B cell (primary cell): ENCODE results near the gene CNTN4. TPM values are rescaled to one million over a fixed set of nuclear protein-coding genes. Genes with fewer than 3 reads are reported as not detected.

Experiments used
- ATAC-seq: fragments of 200-7000 bp; cut with Tn5 transposase; one replicate; pipeline ENCODE4 v1.10.0; 2021; ENCODE audit warnings: low read depth, mild to moderate bottlenecking, moderate number of reproducible peaks, moderate library complexity
- CTCF ChIA-PET: fragments of 350-600 bp; sonication (Branson Sonifier 250); formaldehyde crosslinking; loops from one replicate; lab custom pipeline; 2021; ENCODE audit warnings: antibody characterized with exemption, inconsistent platforms; lab: Charles Lee
- POLR2A ChIA-PET: fragments of 350-600 bp; sonication (Branson Sonifier 250); formaldehyde crosslinking; loops from one replicate; lab custom pipeline; 2021; ENCODE audit warnings: antibody characterized with exemption; lab: Charles Lee
- DNase-seq: peaks from one replicate; pipeline ENCODE4 v3.0.0; 2013
- H2AFZ ChIP-seq: 2 replicates; pipeline ENCODE4 v1.6.1; 2012; ENCODE audit warnings: mild to moderate bottlenecking, low read depth, low read length; ENCODE audit not compliant: insufficient read depth, poor library complexity, severe bottlenecking
- H3K27ac ChIP-seq, 2 donors: 1 replicate in 1 of 2; 2 replicates in 1 of 2; pipeline ENCODE4 v1.5.1; 2012 to 2013; ENCODE audit warnings: low read length in 2 of 2, mild to moderate bottlenecking in 2 of 2, moderate library complexity in 1 of 2
- H3K27me3 ChIP-seq, 4 experiments: fragments of 200-600 bp in 1 of 4; sonication (generic) in 1 of 4; replicated peaks in 1 of 4; 1 replicate in 2 of 4; 2 replicates in 2 of 4; pipeline versions ENCODE4 v1.6.1 to v1.7.0; 2013 to 2016; ENCODE audit warnings: low read length in 3 of 4, mild to moderate bottlenecking in 2 of 4, mixed read lengths in 1 of 4, moderate library complexity in 1 of 4; ENCODE audit not compliant: insufficient read depth in 4 of 4, control insufficient read depth in 3 of 4; ENCODE audit errors: control extremely low read depth in 1 of 4
- H3K36me3 ChIP-seq, 2 experiments: replicated peaks in 1 of 2; 1 replicate in 1 of 2; 2 replicates in 1 of 2; pipeline versions ENCODE4 v1.6.1 to v1.7.1; 2013; ENCODE audit warnings: low read length in 1 of 2; ENCODE audit not compliant: insufficient read depth in 2 of 2, control insufficient read depth in 1 of 2; ENCODE audit errors: control extremely low read depth in 1 of 2, extremely low read depth in 1 of 2
- H3K4me1 ChIP-seq, 2 donors: fragments of 200-600 bp in 1 of 2; sonication (generic) in 1 of 2; 1 replicate in 1 of 2; 2 replicates in 1 of 2; pipeline versions ENCODE4 v1.5.1 to v1.6.1; 2013 to 2017; ENCODE audit warnings: low read length in 2 of 2; ENCODE audit not compliant: control insufficient read depth in 2 of 2, insufficient read depth in 2 of 2
- H3K4me2 ChIP-seq: replicated peaks from 2 replicates; pipeline ENCODE3; 2012; ENCODE audit warnings: mild to moderate bottlenecking, low read depth, low read length; ENCODE audit not compliant: poor library complexity, severe bottlenecking
- H3K4me3 ChIP-seq, 5 experiments: fragments of 200-600 bp in 1 of 5; sonication (generic) in 1 of 5; 1 replicate in 3 of 5; 2 replicates in 2 of 5; pipeline versions ENCODE4 v1.5.1 to v1.7.0; 2011 to 2016; ENCODE audit warnings: low read length in 4 of 5, mild to moderate bottlenecking in 4 of 5, low read depth in 2 of 5, control low read depth in 1 of 5, moderate library complexity in 1 of 5; ENCODE audit not compliant: insufficient read depth in 1 of 5; ENCODE audit errors: control extremely low read depth in 1 of 5, extremely low read depth in 1 of 5
- H3K79me2 ChIP-seq: fragments of 200-600 bp; sonication (generic); one replicate; pipeline ENCODE4 v1.6.0; 2016; ENCODE audit warnings: low read length; ENCODE audit not compliant: control insufficient read depth, insufficient read depth
- H3K9ac ChIP-seq: fragments of 200-600 bp; sonication (generic); 2 replicates; pipeline ENCODE4 v1.6.1; 2017; ENCODE audit warnings: mild to moderate bottlenecking, low read length, moderate library complexity
- H3K9me3 ChIP-seq, 3 donors: one replicate each; pipeline versions ENCODE4 v1.6.1 to v1.7.1; 2013; ENCODE audit warnings: low read length in 2 of 3; ENCODE audit not compliant: control insufficient read depth in 2 of 3, insufficient read depth in 1 of 3; ENCODE audit errors: control extremely low read depth in 1 of 3
- H4K20me1 ChIP-seq: 2 replicates; pipeline ENCODE4 v1.6.0; 2012; ENCODE audit warnings: mild to moderate bottlenecking, low read length; ENCODE audit not compliant: insufficient read depth, control insufficient read depth, poor library complexity, severe bottlenecking
- H3K27ac Mint-ChIP-seq: one replicate; pipeline ENCODE4 v1.8.0; 2021; ENCODE audit warnings: mixed read lengths
- H3K27me3 Mint-ChIP-seq: one replicate; pipeline ENCODE4 v1.8.0; 2021; ENCODE audit warnings: mixed read lengths
- H3K4me1 Mint-ChIP-seq: one replicate; pipeline ENCODE4 v1.8.0; 2021; ENCODE audit warnings: mixed read lengths
- H3K4me3 Mint-ChIP-seq: one replicate; pipeline ENCODE4 v1.8.0; 2021; ENCODE audit warnings: mixed read lengths
- H3K9me3 Mint-ChIP-seq: one replicate; pipeline ENCODE4 v1.8.0; 2022; ENCODE audit warnings: mixed read lengths; ENCODE audit not compliant: insufficient read depth
- EZH2 ChIP-seq: IDR thresholded peaks from 2 replicates; pipeline ENCODE4 v1.6.1; 2012; ENCODE audit warnings: borderline replicate concordance, low read depth, mild to moderate bottlenecking, moderate library complexity, low read length; ENCODE audit not compliant: insufficient read depth, poor library complexity, severe bottlenecking
- WGBS: methylation state at CpG from one replicate; pipeline ENCODE4 v1.1.5; 2013; ENCODE audit warnings: missing lambda C conversion rate; ENCODE audit not compliant: insufficient coverage; 5-methylcytosine and 5-hydroxymethylcytosine counted together
- intact Hi-C: fragments of 100-400 bp; cut with micrococcal nuclease; formaldehyde crosslinking; loops from one replicate; pipeline ENCODE4 v1.10.0; 2022
- polyA plus RNA-seq: library from polyadenylated mRNA; depleted of rRNA; stranded (reverse); fragments of >200 nt; gene quantifications from 2 replicates; pipeline ENCODE4 v1.2.3, GENCODE V29; 2012
- total RNA-seq, 2 donors: library from RNA; stranded (reverse); fragments of 120-200 nt in 1 of 2; gene quantifications; 1 replicate in 1 of 2; 2 replicates in 1 of 2; pipeline versions ENCODE4 v1.2.3 to v1.2.4, GENCODE V29; 2013 to 2022
- TF ChIP-seq, protein P1 (sequence below): fragments of 200-600 bp; IDR thresholded peaks from one replicate; pipeline ENCODE4 v1.8.0; 2022; ENCODE audit warnings: antibody characterized with exemption, mild to moderate bottlenecking

The CNTN4 gene
- total and polyA plus RNA-seq, 2 donors (not counting 1 experiment from before 2014, with no cell fraction given), result 0.05 TPM; not detected in 1

DNA sequence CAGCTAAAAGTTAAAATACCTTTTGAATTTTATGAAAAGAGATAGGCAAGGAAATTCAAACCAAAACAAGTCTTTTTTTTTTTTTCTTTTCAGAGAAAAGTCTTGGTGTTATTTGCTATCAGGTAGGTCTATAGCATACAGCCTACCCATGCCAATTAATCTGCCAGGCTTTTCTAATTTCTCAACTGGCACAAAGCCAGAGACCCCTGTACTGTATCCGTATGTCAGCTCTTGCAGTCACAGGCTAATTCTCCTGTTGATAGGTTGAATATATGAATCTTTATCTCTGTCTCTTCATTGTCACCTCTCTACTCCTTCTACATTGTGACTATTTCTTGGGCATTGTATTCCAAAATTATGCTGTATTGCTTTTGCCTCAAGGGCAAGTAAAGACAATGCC lies 878.1 kb downstream of the CNTN4 start:
- no peaks in the 10 kb centered on the region for H3K4me1 ChIP-seq
- no peaks in the 10 kb centered on the region for H3K4me1 Mint-ChIP-seq
- no peak overlapping the region for H3K27ac Mint-ChIP-seq
- ChIA-PET POLR2A (no interaction called here), CTCF (no interaction called here)
- H3K79me2 ChIP-seq, result no peaks in the 10 kb centered on the region
- no peaks in the 10 kb centered on the region for H3K27me3 ChIP-seq
- TF ChIP-seq, protein P1, sequence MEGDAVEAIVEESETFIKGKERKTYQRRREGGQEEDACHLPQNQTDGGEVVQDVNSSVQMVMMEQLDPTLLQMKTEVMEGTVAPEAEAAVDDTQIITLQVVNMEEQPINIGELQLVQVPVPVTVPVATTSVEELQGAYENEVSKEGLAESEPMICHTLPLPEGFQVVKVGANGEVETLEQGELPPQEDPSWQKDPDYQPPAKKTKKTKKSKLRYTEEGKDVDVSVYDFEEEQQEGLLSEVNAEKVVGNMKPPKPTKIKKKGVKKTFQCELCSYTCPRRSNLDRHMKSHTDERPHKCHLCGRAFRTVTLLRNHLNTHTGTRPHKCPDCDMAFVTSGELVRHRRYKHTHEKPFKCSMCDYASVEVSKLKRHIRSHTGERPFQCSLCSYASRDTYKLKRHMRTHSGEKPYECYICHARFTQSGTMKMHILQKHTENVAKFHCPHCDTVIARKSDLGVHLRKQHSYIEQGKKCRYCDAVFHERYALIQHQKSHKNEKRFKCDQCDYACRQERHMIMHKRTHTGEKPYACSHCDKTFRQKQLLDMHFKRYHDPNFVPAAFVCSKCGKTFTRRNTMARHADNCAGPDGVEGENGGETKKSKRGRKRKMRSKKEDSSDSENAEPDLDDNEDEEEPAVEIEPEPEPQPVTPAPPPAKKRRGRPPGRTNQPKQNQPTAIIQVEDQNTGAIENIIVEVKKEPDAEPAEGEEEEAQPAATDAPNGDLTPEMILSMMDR, result no peak
- TF ChIP-seq EZH2, result no peak
- H3K4me3 ChIP-seq, result no peak overlapping the region
- no peak overlapping the region for H2AFZ ChIP-seq
- H3K9me3 Mint-ChIP-seq, result no peaks in the 10 kb centered on the region
- H3K4me2 ChIP-seq, result no peak overlapping the region
- no peaks in the 10 kb centered on the region for H3K9me3 ChIP-seq
- no peaks in the 10 kb centered on the region for H4K20me1 ChIP-seq
- peaks cover 13% of the 10 kb centered on the region for H3K27me3 Mint-ChIP-seq
- H3K27ac ChIP-seq, result no peak overlapping the region
- ATAC-seq (no peak), DNase-seq (no peak)
- no peaks in the 10 kb centered on the region for H3K36me3 ChIP-seq
- no peak overlapping the region for H3K9ac ChIP-seq
- intact Hi-C loops, result no loop called here
- no peak overlapping the region for H3K4me3 Mint-ChIP-seq
- no CpG with 5 or more reads among the region's 1 CpG for WGBS

DNA sequence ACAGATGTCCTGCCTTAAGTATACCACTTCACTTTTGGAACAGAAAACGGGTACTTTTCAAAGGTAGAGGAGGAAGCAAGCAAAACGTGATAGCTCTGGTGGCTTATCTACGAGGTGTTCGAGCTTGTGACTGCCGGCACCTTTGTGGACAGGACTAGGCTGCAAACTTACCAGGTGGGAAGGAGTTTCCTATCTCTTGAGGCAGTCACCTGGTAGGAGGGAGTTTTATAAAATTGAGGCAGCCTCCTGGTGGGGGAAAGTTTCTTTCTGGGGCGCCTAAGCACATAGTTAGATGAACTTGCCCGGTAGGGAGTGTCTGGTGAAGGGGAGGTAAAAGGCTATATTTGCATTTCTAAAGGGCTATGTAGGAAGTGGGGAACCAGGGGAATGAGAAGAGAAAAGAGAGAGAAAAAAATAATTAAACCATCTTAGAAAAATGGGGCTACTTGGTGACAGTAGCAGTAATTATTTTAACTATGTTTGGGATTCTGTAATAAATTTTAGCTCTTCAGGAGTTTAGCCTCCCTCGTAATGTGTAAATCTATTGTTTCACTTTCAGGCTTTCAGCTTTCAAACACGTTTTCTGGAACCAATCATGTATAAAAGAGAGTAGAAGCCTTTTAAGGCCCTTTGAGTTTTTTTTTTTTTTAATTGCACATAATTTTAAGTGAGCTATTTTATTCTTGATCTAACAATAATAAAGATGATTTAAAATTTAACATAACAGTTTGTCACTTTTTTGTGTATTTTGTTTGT lies 880.5 kb downstream of the CNTN4 start:
- intact Hi-C loops, result no loop called here
- H3K36me3 ChIP-seq, result no peaks in the 10 kb centered on the region
- DNase-seq, result no peak
- Mint-ChIP-seq H3K4me1 (no peaks in the 10 kb centered on the region), H3K9me3 (no peaks in the 10 kb centered on the region), H3K4me3 (peak overlapping the region; percentile 10), H3K27me3 (peaks cover 4% of the 10 kb centered on the region), H3K27ac (no peak overlapping the region)
- ChIA-PET POLR2A (no interaction called here), CTCF (no interaction called here)
- H3K27me3 ChIP-seq, result no peaks in the 10 kb centered on the region
- H3K79me2 ChIP-seq, result no peaks in the 10 kb centered on the region
- no peak overlapping the region for H3K4me2 ChIP-seq
- no peak for ATAC-seq
- no peak overlapping the region for H3K9ac ChIP-seq
- no peak for TF ChIP-seq EZH2
- TF ChIP-seq, protein P1, result no peak
- peak overlapping the region; percentile 12 for H2AFZ ChIP-seq
- 95% methylated on average over 6 of the region's 9 CpGs for WGBS
- H3K4me3 ChIP-seq, result no peak overlapping the region
- H3K4me1 ChIP-seq, result no peaks in the 10 kb centered on the region
- H3K9me3 ChIP-seq, result no peaks in the 10 kb centered on the region
- H3K27ac ChIP-seq, result no peak overlapping the region
- no peaks in the 10 kb centered on the region for H4K20me1 ChIP-seq
